NCI-H2171 treated with DMSO at 0.1 percent for 48 hours (cell line): ENCODE measurements around the gene CDS1.
A peak's percentile ranks its signal among the peaks of the same experiment; 100 is the strongest.
"Not testable (repeated sequence)": the region's sequence is repeated elsewhere in the genome, so short reads cannot be mapped to it uniquely, and the experiment has no call there.

Source experiments
- DNase-seq: peaks from one replicate; lab custom pipeline; 2025; lab: John Stamatoyannopoulos, UW

CDS1 gene

DNA sequence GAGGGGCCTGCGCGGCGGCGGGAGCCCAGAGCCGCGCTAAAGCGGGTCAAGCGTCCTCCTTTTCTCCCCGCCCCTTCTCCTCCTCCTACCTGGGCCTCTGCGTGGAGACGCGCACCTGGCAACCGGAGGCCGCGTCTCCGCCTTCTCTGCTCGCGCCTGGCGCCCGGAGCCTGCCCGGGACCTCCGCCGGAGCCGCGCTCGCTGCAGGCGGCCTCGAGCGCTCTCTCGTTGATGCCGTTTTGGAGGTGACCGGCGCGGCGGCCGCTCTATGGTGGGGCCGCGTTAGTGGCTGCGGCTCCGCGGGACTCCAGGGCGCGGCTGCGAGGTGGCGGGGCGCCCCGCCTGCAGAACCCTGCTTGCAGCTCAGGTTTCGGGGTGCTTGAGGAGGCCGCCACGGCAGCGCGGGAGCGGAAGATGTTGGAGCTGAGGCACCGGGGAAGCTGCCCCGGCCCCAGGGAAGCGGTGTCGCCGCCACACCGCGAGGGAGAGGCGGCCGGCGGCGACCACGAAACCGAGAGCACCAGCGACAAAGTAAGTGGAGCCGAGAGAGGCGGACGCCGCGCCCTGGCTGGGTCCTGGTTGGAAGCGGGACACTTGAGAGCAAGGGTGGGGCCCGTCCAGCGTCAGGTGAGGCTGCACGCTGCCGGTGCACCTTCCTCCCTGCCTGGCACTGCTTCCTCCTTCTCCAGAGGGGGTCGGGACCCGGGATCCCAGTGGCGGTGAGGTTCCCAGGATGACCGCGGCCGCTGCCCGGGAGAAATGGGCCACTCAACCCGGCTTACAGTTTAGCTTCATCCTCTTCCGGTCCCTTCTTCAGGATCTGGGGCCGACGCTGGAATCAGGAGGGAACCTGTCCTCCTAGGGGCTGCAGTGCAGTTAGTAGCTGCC lies at the start of gene CDS1:
CDS1 (plus strand) TSS at position 140 of the 888 bp plus-strand sequence; CDS start at position 415, 275 bp downstream.
- DNase-seq, result peak; percentile 34

DNA sequence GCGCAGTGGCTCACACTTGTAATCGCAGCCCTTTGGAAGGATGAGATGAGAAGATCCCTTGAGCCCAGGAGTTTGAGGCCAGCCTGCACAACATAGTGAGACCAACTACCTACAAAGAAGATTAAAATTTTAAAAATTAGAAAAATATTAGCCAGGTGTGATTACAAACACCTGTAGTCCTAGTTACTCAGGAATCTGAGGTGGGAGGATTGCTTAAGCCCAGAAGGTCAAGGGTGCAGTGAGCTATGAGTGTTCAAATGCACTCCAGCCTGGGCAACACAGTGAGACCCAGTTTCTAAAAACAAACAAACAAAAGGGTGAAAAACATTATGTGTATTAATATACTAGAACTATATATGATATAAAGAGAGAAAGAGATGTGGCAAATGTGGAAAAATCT lies 47.0 kb upstream of the CDS1 start:
- DNase-seq, result no peak

DNA sequence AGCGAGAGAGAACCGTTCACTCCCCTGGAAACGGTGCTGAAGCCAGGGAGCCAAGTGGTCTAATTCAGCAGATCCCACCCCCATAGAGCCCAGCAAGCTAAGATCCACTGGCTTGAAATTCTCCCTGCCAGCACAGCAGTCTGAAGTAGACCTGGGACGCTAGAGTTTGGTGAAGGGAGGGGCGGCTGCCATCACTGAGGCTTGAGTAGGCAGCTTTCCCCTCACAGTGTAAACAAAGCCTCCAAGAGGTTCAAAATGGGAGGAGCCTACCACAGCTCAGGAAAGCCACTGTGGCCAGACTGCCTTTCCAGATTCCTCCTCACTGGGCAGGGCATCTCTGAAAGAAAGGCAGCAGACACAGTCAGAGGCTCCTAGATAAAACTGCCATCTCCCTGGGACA lies 37.8 kb upstream of the CDS1 start:
- no peak for DNase-seq

DNA sequence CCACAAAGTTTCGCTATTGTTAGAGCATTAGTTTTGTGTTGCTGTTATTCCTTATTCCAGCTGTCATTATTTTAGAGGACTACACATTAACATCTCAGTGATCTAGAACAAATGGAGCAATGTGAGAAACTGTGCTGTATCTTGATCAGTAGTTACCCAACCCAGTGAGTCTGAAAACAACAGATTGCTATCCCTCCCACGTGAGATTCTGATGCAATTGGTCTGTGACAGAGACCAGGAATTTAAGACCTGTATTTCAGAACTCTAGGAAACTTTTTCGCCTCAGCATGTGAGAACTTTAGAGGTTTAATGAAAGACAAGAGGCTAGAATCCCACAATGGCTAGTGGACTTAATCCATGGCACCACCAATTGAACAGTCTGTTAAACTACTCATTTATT lies 35.7 kb upstream of the CDS1 start:
- no peak for DNase-seq

DNA sequence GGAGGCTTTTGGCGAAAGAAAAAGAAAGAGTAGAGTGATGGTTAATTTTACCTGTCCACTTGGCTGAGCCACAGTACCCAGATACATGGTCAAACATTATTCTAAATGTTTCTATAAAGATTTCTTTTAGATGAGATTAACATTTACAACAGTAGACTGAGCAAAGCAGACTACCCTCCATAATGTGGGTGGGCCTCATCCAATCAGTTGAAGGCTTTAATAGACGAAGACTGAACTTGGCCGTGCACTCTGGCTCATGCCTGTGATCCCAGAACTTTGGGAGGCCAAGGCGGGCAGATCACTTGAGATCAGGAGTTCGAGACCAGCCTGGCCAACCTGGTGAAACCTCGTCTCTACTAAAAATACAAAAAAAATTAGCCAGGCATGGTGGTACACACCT lies 33.7 kb upstream of the CDS1 start:
- DNase-seq, result not testable (repeated sequence)

DNA sequence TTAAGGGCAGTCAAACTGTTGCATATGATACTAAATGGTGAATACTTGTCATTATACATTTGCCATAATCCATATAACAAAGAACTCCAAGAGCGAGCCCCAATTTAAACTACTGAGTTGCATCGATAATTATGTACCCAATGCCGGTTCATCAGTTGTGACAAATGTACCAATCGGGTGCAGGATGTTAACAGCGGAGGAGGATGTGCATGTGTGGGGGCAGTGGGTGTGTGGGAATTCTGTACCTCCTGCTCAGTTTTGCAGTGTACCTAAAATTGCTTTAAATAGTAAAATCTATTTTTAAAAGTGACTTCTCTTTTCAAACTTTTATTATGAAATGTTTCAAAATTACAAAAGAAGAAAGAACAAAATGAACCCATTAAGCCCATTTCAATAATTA lies 20.8 kb upstream of the CDS1 start:
- DNase-seq, result no peak

DNA sequence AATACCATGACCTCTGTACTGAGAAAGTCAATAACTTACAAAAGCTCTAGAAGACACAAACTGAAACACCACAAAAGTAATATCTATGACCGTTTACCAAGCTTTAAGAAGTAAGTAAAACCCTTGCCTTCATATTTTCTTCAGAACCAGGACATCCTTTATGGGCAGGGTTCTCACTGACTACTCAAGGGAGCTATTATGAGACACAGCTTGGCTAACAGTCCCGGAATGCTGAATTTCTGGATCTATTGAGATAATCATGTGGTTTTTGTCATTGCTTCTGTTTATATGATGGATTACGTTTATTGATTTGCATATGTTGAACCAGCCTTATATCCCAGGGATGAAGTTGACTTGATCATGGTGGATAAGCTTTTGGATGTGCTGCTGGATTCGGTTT lies 19.9 kb upstream of the CDS1 start:
- DNase-seq, result no peak

DNA sequence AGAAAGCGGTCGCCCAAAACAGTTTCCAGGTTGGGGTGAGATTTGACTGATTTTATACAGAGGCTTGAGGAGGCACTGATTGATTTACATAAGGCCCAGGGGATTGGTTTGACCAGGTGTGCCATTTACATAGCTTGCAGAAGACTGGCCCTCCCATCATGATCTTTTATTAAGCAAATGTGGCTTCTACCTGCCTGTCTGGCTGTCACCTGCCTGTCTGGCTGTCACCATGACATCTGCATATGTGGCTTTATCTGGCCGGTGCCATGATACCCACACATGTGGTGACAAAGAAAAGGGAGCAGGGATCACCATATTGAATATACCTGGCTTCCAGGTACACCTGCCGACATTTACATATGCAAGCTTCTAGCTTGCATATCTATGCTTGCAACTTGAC lies 17.0 kb upstream of the CDS1 start:
- no peak for DNase-seq

DNA sequence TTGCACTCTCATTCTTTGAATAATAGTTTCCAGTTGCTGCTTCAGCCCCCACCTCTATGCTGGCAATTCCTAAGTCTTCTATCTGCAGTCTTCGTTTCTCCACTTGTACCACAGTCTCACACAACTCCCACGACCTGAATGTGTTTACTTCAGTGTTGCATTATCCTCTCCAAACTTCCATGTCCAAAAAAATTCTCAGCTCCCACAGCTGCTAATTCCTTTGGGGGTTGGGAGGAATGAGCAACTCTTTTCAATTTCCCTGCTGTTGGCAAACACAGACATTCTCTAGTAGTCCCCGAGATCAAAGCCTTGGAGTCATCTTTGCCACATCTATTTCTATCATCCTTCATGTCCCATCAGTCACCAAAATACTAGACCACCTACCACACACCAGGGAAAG lies 14.4 kb upstream of the CDS1 start:
- no peak for DNase-seq

DNA sequence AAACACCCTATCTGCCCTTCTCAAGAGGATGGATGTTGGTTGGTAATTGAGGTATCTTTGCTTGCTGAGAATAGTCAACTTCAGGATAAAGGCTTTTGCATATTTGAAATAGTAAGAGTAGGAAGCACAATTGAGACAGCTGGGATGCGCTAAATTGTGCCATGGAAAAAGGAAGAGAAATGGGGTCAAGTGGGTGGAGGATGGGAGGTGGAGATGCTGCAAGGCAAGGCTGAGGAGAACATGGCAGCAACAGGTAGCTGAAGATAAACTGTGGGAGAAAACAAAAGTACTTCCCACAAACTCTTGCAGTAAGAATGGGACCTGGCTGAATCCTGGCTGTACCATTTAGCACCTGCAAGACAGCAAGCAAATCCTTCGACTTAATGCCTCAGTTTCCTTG lies 13.9 kb upstream of the CDS1 start:
- DNase-seq, result no peak

DNA sequence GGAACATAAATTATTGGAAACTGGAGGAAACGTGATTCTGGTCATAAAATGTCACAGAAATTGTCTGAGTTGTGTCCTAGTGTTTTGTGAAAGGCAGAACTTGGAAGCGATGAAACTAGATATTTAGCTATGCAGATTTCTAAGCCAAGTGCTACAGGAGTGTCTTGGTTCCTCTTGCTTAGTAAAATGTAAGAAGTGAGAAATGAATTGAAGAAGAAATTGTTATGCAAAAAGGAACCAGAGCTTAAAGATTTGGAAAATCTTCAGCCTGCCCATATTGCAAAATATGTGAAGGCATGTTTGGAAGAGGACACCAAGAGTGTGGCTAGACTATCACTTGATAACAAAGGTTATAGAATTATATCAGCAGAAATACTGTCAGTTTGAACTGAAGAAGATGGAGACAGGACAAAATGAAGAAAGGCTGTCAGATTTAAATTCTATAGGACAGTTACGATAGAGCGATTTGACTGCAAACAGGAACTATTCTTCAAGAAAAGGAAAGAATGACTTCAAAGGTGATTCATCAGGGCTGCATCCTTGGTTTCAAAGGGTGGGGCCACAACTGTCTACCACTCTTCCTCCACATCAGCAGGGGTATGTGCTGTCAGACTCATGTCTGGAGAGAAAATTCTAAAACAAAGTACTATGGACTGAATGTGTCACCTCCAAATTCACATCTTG lies 9.4 kb upstream of the CDS1 start:
- no peak for DNase-seq

DNA sequence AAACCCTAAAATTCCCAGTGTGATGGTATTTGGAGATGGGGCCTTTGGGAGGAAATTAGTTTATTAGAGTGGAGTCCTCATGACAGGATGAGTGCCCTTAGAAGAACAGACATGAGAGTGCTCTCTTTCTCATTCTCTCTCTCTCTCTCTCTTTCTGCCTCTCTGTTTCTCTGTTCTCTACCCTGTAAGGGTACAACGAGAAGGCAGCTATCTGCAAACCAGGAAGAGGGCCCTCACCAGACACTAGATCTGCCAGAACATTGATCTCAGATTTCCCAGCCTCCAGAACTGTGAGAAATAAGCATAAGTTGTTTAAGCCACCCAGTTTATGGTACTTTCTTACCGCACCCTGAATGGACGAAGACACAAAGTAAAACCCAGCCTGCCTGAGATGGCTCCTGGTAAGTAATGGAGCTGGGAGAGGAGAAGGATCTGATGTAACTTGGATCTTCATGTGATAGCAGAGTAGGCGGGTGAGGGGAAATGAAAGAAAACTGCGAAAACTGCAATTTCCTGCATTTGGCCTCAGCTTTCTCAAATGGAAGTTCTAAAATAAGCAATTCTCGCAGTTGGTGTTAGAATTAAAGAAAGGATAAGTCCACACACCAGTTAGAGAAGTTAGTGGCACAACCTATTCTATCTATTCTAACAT lies 8.7 kb upstream of the CDS1 start:
- DNase-seq, result no peak

DNA sequence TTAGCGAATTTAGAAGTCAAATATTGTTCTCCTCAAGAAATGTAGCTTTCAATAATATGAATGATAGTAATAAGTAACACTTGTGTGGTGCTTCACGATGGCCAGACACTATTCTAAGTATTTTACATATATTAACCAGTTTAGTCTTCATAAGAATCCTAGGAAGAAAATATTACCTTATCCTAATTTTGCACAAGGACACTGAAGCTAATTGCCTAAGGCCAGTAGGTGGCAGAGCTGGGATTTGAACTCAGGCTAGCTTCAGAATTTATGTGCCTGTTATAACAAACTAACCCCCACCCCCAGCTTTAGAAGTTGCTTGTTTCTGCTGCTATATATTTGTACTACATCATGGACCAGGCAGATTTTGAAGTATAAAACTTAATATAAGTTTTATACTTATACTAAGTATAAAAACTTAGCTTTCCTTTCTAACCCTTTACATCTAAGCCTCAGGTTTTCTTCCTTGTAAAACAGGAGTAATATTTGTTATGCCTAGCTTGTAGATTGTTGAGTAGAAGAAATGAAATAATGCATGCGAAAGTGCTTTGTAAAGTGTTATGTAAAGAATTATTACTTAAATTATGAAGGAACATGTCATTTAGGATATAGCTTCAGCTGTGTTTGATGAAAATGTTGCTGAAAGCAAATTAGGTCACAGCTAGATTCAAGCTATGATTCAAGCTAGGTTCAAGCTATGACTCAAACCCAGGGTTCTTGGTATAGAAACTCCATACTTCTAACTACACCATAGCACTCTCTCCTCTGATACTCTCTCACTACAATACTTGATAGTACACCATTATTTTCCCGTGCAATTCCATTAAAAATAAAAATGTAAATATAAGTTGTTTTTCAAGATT lies 4.2 kb upstream of the CDS1 start:
- DNase-seq, result peak; percentile 4

DNA sequence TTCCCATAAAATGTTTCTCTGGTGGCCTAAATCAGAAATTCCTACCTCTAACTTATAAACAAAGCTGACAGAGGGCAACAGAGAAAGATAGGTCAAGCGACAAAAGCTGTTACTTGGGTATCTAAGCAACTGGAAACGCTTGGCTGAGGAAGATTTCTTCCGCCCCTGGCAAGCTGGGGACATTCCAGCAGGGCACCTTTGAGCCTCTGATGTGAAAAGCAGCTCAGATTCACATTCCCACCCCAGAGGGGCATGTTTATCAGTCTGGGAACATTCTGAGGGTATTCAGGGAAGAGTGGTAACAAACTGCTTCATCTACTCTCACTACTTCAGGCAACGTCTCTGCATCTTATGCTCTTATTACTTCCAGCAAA lies 3.5 kb upstream of the CDS1 start:
- no peak for DNase-seq

DNA sequence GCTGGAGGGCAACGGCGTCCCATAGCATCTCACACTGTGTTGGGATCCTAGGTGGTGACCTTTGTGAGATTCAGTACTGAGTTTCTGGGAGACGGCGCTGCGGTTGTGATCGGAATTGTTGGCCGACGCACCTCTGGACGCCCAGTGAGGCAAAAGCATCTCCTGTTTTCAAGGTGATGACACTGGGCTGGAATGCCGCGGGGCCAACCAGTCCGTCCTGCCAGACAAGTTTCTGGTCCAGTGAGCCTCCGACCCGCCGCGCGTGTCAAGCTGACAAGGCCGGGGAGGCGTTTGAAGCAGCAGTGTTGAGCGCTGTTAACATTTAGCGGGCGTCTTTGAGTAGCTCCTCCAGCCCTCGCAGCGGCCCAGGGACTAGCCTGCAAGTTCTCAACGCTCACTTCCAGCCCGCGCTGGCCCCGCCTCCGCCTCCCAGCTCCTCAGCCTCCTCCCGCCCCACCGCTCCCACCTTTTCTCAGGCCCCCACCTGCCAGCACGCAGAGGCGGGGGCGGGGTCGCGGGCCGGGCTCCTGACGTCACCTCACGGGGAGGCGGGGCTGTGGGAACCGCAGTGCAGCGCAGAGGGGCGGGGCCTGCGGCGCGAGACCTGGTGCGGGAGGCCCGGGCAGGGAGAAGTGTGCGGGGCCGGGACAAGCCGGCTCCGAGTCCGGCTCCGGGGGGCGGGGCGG lies 482 bp upstream of the CDS1 start:
- peak; percentile 75 for DNase-seq

DNA sequence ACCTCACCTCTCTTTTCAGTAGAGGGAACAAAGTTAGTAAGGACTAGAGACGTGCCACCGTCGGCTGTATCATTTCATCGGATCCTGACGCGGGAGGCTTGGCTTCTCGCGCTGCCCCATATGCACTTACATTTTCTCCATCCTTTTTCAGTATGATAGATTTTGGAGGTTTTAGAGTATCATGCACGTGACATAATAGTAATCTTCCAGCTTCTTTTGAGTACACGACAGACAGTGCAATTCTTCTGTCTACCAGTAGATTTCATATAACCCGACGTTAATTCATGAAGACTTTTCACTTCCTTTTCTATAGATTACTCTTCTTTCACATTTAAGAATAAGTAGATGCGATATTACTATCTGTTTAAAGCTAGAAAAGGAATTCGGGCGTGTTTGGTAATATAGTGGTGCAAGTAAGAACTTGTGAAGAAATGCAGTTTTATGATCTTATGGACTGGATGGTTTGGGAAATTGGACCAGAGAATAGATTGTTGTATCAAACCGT lies 1.0 kb downstream of the CDS1 start:
- DNase-seq, result peak; percentile 20

DNA sequence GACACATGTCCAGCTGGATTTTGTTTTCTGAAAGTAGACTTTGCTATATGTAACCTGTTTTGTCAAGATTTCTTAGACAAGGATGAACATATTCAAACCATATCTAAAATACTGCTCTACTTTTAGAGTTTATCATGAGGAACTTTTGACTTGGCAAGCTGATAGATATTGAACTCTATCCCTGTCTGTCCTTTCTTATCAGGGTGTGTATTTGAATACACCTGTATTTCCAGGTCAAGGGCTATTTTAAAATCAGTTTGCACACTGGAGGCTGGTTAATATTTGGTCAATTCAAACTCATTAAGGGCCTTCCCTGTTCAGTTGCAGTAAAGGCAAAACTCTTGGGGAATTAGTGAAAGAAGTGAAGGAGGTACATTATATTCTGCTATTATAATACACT lies 2.3 kb downstream of the CDS1 start:
- no peak for DNase-seq

DNA sequence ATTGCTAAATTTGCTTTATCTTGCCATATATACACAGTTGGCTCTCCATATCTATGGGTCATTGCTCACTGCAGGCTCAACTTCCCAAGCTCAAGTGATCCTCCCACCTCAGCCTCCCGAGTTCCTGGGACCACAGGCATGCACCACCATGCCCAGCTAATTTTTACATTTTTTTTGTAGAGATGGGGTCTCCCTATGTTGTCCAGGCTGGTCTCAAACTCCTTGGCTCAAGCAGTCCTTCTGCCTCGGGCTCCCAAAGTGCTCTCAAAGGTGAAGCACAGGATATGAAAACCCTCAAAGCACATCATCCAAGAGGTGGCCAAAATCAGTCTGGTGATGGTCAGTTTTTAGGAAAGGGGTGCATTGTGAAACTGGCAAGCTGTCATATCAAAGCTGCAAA lies 11.8 kb downstream of the CDS1 start:
- no peak for DNase-seq

DNA sequence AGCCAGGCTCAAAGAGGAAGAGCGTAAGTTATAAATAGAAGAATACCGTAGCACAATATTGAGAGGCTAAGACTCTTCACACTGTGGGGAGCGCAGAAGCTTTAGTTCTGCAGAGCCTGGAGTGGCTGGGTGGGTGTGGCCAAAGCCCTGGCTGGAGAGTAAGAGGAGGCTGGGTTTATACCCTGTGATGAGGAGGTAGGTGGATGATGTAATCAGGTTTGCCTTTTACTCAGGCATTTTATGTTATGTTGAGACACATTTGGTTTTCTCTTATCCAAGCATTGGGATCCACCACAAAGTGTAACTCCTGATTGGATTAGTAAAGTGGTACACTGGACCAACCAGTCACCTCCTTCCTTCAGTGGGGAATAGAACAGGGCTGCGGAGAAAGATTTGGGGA lies 13.9 kb downstream of the CDS1 start:
- no peak for DNase-seq

DNA sequence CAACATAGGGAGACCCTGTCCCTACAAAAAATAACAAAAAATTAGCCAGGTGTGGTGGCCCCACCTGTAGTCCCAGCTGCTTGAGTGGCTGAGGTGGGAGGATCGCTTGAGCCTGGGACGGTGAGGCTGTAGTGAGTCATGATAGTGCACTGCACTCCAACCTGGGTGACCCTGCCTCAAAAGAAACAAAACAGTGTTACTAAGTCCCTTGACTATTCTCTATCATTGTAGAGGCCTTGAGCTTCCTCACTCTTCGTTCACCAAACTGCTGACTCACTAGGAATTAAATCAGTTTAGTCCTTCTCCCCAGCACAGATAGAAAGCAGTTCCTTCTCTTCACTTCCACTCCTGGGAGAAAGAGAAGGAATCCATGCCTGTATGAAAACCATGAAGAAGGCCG lies 14.5 kb downstream of the CDS1 start:
- DNase-seq, result no peak

DNA sequence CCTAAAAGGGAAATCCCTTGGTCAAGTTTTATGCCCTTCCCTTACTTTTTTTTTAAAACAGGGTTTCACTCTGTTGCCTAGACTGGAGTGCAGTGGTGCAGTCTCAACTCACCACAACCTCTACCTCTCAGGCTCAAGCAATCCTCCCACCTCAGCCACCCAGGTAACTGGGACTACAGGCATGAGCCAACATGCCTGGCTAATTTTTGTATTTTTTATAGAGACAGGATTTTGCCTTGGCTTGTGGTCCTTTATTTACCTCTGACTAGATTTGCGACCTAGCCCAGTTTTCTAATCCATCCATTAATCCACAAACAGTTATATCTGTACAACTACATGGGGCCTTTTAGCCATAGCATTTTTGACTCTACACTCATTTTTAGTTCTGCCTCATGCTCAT lies 23.7 kb downstream of the CDS1 start:
- no peak for DNase-seq
